ENCODE results near the gene ZFAND2A. TPM values are rescaled to one million over a fixed set of nuclear protein-coding genes. Genes with fewer than 3 reads are reported as not detected.
"Not testable (repeated sequence)": the region's sequence is repeated elsewhere in the genome, so short reads cannot be mapped to it uniquely, and the experiment has no call there.

The ZFAND2A gene
- total RNA-seq, 1 experiment from 2014 or later, result 6.3 TPM

- no peak for DNase-seq
- H3K36me3 ChIP-seq, result no peaks in the 10 kb centered on the region
- no peak overlapping the region for H3K4me3 ChIP-seq
- no peaks in the 10 kb centered on the region for H3K9me3 ChIP-seq (replicated peaks)
- H3K27me3 ChIP-seq, result no peaks in the 10 kb centered on the region
- no peaks in the 10 kb centered on the region for H3K4me1 ChIP-seq
- no peak overlapping the region for H3K27ac ChIP-seq
These were observed 28.8 kb upstream of the ZFAND2A start for GRCh38 chr7:1188720-1189294.

DNA sequence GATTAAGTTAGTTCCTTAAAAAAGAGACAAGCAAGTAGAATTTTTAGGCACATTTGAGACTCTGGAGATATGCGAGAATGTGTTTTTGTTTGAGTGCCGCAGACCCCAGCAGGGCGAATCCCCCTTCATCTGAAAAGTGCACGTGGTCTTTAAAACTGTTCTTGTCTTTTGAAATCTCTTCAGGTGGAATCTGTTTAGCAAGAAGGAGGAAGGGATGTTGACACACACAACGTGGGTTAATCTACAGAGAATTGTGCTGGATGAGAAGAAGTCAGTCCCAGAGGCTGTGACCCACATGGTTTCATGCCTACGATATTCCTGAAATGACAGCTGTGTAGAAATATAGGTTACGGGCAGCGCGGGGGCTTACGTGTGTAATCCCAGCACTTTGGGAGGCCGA, 27.1 kb upstream of the ZFAND2A start:
- Histone ChIP-seq H3K4me3 (no peak overlapping the region), H3K27ac (no peak overlapping the region), H3K27me3 (no peaks in the 10 kb centered on the region), H3K36me3 (no peaks in the 10 kb centered on the region), H3K9me3 (replicated peaks) (no peaks in the 10 kb centered on the region), H3K4me1 (no peaks in the 10 kb centered on the region)
- no peak for DNase-seq

- Histone ChIP-seq H3K27me3 (no peaks in the 10 kb centered on the region), H3K27ac (no peak overlapping the region), H3K36me3 (no peaks in the 10 kb centered on the region)
These were observed 21.6 kb upstream of the ZFAND2A start for GRCh38 chr7:1181640-1182039.

GRCh38 chr7:1181031-1181430, 21.0 kb upstream of the ZFAND2A start:
- H3K36me3 ChIP-seq, result no peaks in the 10 kb centered on the region
- no peak for DNase-seq
- H3K4me3 ChIP-seq, result no peak overlapping the region
- H3K27me3 ChIP-seq, result no peaks in the 10 kb centered on the region
- no peaks in the 10 kb centered on the region for H3K9me3 ChIP-seq (replicated peaks)
- no peaks in the 10 kb centered on the region; the same call in 1 of the 2 replicates for H3K4me1 ChIP-seq
- no peak overlapping the region for H3K27ac ChIP-seq

More at GRCh38 chr7:1181640-1182039, 21.6 kb upstream of the ZFAND2A start:
- no peak overlapping the region for H3K4me3 ChIP-seq
- no peaks in the 10 kb centered on the region; the same call in 1 of the 2 replicates for H3K4me1 ChIP-seq
- no peaks in the 10 kb centered on the region for H3K9me3 ChIP-seq (replicated peaks)
- no peak for DNase-seq

GRCh38 chr7:1176891-1177373, 16.9 kb upstream of the ZFAND2A start:
- Histone ChIP-seq H3K4me3 (no peak overlapping the region), H3K27ac (no peak overlapping the region), H3K4me1 (no peaks in the 10 kb centered on the region; the same call in 1 of the 2 replicates), H3K36me3 (no peaks in the 10 kb centered on the region), H3K27me3 (no peaks in the 10 kb centered on the region), H3K9me3 (replicated peaks) (no peaks in the 10 kb centered on the region)
- DNase-seq, result peak; percentile 62 to 75

- peak; percentile 69 to 84 for DNase-seq
- peak overlapping the region; percentile 47 for H3K4me3 ChIP-seq
- no peaks in the 10 kb centered on the region for H3K36me3 ChIP-seq
- no peaks in the 10 kb centered on the region; the same call in 1 of the 2 replicates for H3K4me1 ChIP-seq
- no peak overlapping the region for H3K27ac ChIP-seq
- no peaks in the 10 kb centered on the region for H3K9me3 ChIP-seq (replicated peaks)
- H3K27me3 ChIP-seq, result no peaks in the 10 kb centered on the region
These were observed 16.2 kb upstream of the ZFAND2A start for GRCh38 chr7:1175967-1176851.

GRCh38 chr7:1175597-1175966, 15.6 kb upstream of the ZFAND2A start:
- Histone ChIP-seq H3K27ac (no peak overlapping the region), H3K36me3 (no peaks in the 10 kb centered on the region)
- no peak for DNase-seq

DNA sequence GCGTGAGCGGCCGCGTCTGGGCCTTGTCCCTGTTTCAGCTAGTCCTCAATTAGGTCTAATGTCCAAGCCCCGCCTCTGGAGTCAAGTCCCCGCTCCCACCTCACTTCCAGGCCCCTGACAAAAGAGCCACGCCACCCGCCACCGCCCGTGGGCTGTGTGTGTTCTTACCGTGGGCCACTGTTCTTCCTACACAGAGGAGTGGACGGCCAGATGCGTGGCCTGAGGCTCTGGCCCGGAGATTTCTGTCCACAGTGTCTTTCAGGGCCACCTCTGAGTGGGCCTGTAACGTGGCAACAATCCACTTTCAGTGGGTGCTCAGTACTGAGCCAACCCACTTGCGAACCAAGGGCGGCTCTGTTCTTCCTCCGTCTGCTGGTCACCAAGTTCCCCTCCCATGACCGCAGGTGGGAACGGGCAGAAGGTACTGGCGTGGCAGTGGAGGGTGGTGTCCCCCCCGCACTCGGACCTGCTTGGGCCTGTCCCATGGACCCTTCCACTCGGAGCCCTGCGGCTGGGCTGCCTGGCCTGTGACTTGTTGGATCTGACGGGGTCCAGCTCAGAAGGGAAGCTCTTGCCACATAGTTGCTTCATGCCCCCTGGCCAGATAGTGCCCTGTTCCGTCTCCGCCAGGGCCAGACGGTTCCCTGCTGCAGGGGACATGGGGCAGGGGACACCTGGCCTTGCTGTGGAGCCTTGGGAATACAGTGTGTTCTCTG, 15.0 kb upstream of the ZFAND2A start:
- Histone ChIP-seq H3K4me1 (no peaks in the 10 kb centered on the region; the same call in 1 of the 2 replicates), H3K27me3 (no peaks in the 10 kb centered on the region), H3K4me3 (no peak overlapping the region), H3K9me3 (replicated peaks) (no peaks in the 10 kb centered on the region), H3K36me3 (no peaks in the 10 kb centered on the region), H3K27ac (no peak overlapping the region)
- DNase-seq, result no peak

More at GRCh38 chr7:1175597-1175966, 15.6 kb upstream of the ZFAND2A start:
- no peaks in the 10 kb centered on the region for H3K9me3 ChIP-seq (replicated peaks)
- H3K4me1 ChIP-seq, result no peaks in the 10 kb centered on the region; the same call in 1 of the 2 replicates
- no peaks in the 10 kb centered on the region for H3K27me3 ChIP-seq
- H3K4me3 ChIP-seq, result peak overlapping the region; percentile 47

GRCh38 chr7:1174002-1174401, 14.0 kb upstream of the ZFAND2A start:
- no peaks in the 10 kb centered on the region for H3K36me3 ChIP-seq
- H3K4me1 ChIP-seq, result no peaks in the 10 kb centered on the region; the same call in 1 of the 2 replicates
- H3K9me3 ChIP-seq (replicated peaks), result no peaks in the 10 kb centered on the region
- no peak overlapping the region for H3K4me3 ChIP-seq
- no peaks in the 10 kb centered on the region for H3K27me3 ChIP-seq
- H3K27ac ChIP-seq, result no peak overlapping the region
- DNase-seq, result no peak

- H3K4me3 ChIP-seq, result no peak overlapping the region
- no peaks in the 10 kb centered on the region; the same call in 1 of the 2 replicates for H3K4me1 ChIP-seq
- H3K9me3 ChIP-seq (replicated peaks), result no peaks in the 10 kb centered on the region
- no peak for DNase-seq
- no peaks in the 10 kb centered on the region for H3K27me3 ChIP-seq
- no peak overlapping the region for H3K27ac ChIP-seq
- no peaks in the 10 kb centered on the region for H3K36me3 ChIP-seq
These were observed 12.9 kb upstream of the ZFAND2A start for GRCh38 chr7:1172666-1173523.

DNA sequence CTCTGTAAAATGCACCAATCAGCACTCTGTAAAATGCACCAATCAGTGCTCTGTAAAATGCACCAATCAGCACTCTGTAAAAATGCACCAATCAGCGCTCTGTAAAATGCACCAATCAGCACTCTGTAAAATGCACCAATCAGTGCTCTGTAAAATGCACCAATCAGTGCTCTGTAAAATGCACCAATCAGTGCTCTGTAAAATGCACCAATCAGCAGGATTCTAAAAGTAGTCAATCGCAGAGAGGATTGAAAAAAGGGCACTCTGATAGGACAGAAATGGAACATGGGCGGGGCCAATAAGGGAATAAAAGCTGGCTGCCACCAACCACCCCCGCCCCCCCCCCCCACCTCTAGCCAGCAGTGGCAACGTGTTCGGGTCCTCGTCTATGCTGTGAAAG, 11.5 kb upstream of the ZFAND2A start:
- not testable (repeated sequence) for H3K27me3 ChIP-seq; H3K36me3 ChIP-seq; H3K9me3 ChIP-seq (replicated peaks)

DNA sequence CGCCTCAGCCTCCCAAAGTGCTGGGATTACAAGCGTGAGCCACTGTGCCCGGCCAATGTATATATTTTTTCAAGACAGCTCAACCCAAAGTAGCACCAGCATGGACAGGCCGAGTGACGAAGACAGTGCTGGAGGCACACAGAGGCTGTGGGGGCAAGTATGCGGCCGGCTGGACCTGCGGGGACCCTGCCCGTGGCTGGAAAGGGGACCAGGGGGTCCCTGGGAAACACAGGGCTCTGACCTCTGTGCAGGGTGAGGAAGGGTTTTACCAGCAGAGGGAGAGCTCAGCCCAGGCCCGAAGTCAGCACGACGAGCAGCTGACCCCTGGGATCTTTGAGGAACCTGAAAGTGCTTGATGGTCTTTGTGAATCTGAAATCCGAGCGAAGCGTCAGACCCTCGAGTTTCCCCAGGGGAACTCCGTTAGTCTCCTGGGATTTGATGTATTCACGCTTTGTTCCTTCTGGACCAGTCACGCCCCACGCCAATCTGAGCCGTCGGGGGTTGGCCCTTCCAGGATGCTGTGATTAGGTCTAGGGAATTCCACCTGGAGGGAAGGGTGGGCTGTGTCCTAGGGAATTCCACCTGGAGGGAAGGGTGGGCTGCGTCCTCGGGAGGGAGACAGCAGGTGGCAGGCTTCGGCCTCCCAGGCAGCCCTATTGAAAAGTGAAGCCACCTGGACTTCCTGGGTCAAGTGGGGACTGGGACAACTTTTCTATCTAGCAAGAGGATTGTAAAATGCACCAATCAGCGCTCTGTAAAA, 10.9 kb upstream of the ZFAND2A start:
- no peaks in the 10 kb centered on the region for H3K36me3 ChIP-seq
- no peaks in the 10 kb centered on the region for H3K4me1 ChIP-seq
- no peaks in the 10 kb centered on the region for H3K27me3 ChIP-seq
- no peak overlapping the region for H3K4me3 ChIP-seq
- no peak overlapping the region for H3K27ac ChIP-seq
- no peaks in the 10 kb centered on the region for H3K9me3 ChIP-seq (replicated peaks)
- DNase-seq, result no peak

More for the DNA sequence above, 11.5 kb upstream of the ZFAND2A start:
- H3K27ac ChIP-seq, H3K4me1 ChIP-seq, DNase-seq, H3K4me3 ChIP-seq: not testable (repeated sequence)
